Cardiac muscle cell (in vitro differentiated cells and primary cell): ENCODE results near the gene PLB1. TPM values are rescaled to one million over a fixed set of nuclear protein-coding genes. Genes with fewer than 3 reads are reported as not detected.

ENCODE experiments used
- DNase-seq, 2 donors: peaks; one replicate each; pipeline versions ENCODE4 v3.0.0 to v3.0.0-alpha.2; 2010 to 2017; ENCODE audit warnings: low read depth in 1 of 2, low spot score in 1 of 2
- H3K27ac ChIP-seq: fragments of 200-600 bp; sonication (generic); 2 replicates; pipeline ENCODE4 v1.5.1; 2016
- H3K27me3 ChIP-seq: fragments of 200-600 bp; sonication (generic); 2 replicates; pipeline ENCODE4 v1.6.0; 2016; ENCODE audit warnings: control low read depth
- H3K36me3 ChIP-seq: fragments of 200-600 bp; sonication (generic); 2 replicates; pipeline ENCODE4 v1.5.1; 2016; ENCODE audit warnings: control low read depth
- H3K4me1 ChIP-seq: fragments of 200-600 bp; sonication (generic); 2 replicates; pipeline ENCODE4 v1.8.1; 2017; ENCODE audit warnings: low read depth, mild to moderate bottlenecking, mixed run types
- H3K4me3 ChIP-seq: fragments of 200-600 bp; sonication (generic); 2 replicates; pipeline ENCODE4 v1.5.1; 2016; ENCODE audit warnings: mild to moderate bottlenecking
- H3K9me3 ChIP-seq: fragments of 200-600 bp; sonication (generic); 2 replicates; pipeline ENCODE4 v1.5.1; 2017; ENCODE audit warnings: low read depth, mild to moderate bottlenecking, control low read depth
- CTCF ChIP-seq: IDR thresholded peaks from 2 replicates; pipeline ENCODE4 v1.5.1; 2012; ENCODE audit warnings: low read depth, mild to moderate bottlenecking, low read length
- polyA plus RNA-seq: library from polyadenylated mRNA; unstranded; fragments of >200 nt; fragmentation: Nextera tagmentation; extraction: Ambion mirVana; gene quantifications from 2 replicates; pipeline ENCODE4 v1.2.1, GENCODE V29; 2016
- total RNA-seq: library from RNA; depleted of rRNA; stranded (reverse); fragments of >200 nt; gene quantifications from 2 replicates; pipeline ENCODE4 v1.2.3, GENCODE V29; 2016

Gene PLB1
- total and polyA plus RNA-seq, 2 experiments from 2014 or later: 1.1 to 1.2 TPM

DNA sequence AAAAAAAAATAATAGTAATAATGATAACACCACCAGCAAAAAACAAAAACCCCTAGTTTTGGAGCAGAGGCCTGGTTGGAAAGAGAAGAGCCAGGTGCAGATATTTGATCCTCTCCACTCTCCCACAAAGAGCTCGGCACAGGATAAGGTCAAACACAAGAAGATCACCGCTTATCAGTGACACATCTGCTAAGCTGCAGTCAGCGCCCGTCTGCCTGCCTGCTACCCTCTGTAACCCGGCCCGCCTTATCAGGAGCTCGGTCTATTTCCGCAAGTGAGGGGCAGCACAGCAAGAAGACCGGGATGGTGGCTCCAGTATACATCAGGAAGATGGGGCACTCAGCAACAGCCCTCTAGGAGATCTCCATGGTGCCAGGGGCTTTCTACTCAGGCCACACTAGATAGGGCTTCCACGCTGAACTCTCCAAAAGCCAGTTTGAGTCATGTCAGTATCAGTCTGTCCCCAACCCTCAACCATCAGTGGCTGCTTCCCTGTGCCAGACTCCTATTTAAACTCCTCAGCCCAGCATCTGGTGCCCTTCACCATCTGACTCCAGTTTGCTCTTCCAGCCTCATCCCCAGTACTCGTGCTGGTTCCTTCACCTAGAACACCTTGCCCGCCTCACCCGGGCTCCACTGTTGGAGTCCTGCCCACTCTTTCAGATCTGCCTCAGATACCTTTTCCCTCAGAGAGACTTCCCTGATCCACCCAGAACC is 188.4 kb downstream of the PLB1 start:
- Histone ChIP-seq H3K9me3 (no peaks in the 10 kb centered on the region), H3K27me3 (no peaks in the 10 kb centered on the region), H3K36me3 (no peaks in the 10 kb centered on the region), H3K4me3 (no peak overlapping the region), H3K27ac (peak overlapping the region; percentile 99), H3K4me1 (peaks cover 21% of the 10 kb centered on the region)
- no peak for DNase-seq
- TF ChIP-seq CTCF: no peak

DNA sequence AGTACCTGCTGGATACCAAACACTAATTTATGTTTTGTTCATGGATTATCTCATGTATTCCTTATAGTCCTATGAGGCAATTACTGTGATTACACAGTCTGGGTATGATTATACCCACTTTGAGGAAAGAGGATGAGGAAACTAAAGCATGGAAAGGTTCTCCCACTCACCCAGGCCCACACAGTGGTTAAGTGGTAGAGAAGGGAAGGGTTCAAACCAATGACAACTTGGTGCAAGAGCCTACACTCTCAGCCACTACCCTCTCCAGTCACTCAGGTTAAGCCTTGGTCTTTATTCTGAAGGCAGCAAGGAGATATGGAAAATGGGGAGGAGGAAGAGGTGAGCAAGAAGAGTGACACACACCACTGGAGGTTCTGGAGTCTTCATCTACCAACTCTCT is 191.3 kb downstream of the PLB1 start:
- no peak overlapping the region for H3K27ac ChIP-seq
- peaks cover 30% of the 10 kb centered on the region for H3K4me1 ChIP-seq
- TF ChIP-seq CTCF: no peak
- DNase-seq: no peak
- no peak overlapping the region for H3K4me3 ChIP-seq
- no peaks in the 10 kb centered on the region for H3K27me3 ChIP-seq
- H3K36me3 ChIP-seq: no peaks in the 10 kb centered on the region
- no peaks in the 10 kb centered on the region for H3K9me3 ChIP-seq

DNA sequence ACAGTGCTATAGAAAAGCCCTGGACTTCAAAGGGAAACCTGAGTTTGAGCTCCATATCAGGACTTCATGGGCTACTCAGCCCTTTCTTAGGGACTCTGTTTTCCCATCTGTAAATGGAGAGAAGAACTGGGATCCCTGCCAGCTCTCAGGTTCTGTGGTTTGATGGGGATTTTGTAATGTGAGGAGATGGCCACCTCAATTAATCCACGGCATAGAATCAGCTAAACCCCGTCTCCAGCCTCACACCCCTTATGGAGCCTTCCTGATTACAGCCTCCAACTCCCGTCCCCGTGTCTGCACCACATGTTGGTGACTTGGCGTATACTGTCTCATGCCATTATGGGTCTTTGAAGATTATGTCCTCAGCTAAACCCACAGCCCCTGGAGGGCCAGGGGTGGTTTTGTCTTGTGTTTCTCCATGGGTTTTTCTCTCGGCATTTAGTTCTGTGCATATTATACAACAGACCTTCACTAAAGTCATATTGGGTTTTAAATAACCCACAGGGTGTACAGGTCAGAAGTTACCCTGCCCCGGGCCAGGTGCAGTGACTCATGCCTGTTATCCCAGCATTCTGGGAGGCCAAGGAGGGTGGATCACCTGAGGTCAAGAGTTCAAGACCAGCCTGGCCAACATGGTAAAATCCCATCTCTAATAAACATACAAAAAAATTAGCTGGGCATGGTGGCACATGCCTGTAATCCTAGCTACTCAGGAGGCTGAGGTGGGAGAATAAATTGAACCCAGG is 192.0 kb downstream of the PLB1 start:
- Histone ChIP-seq H3K27ac (no peak overlapping the region), H3K36me3 (no peaks in the 10 kb centered on the region), H3K27me3 (no peaks in the 10 kb centered on the region), H3K9me3 (no peaks in the 10 kb centered on the region), H3K4me1 (peaks cover 33% of the 10 kb centered on the region), H3K4me3 (no peak overlapping the region)
- DNase-seq: no peak
- TF ChIP-seq CTCF: no peak

- TF ChIP-seq CTCF: no peak
Observed at GRCh38 chr2:28688818-28689217, 193.0 kb downstream of the PLB1 start.

DNA sequence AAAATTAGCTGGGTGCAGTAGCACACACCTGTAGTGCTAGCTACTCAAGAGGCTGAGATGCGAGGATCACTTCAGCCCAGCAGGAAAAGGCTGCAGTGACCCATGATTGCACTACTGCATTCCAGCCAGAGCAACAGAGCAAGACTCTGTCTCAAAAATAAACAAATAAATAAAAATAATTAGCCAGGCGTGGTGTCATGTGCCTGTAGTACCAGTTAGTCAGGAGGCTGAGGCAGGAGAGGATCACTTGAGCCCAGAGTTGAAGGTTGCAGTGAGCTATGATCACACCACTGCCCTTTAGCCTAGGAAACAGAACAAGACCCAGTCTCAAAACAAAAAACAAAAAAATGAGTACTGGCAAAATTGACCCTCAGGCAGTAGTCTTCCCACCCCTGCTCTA is 193.9 kb downstream of the PLB1 start:
- TF ChIP-seq CTCF: no peak
- H3K27ac ChIP-seq: no peak overlapping the region

More at GRCh38 chr2:28688818-28689217, 193.0 kb downstream of the PLB1 start:
- no peak for DNase-seq
- Histone ChIP-seq H3K27ac (no peak overlapping the region), H3K36me3 (no peaks in the 10 kb centered on the region), H3K4me1 (peaks cover 26% of the 10 kb centered on the region), H3K4me3 (no peak overlapping the region), H3K9me3 (no peaks in the 10 kb centered on the region), H3K27me3 (no peaks in the 10 kb centered on the region)

More for the DNA sequence above, 193.9 kb downstream of the PLB1 start:
- DNase-seq: no peak
- no peaks in the 10 kb centered on the region for H3K9me3 ChIP-seq
- no peak overlapping the region for H3K4me3 ChIP-seq
- H3K27me3 ChIP-seq: no peaks in the 10 kb centered on the region
- no peaks in the 10 kb centered on the region for H3K36me3 ChIP-seq
- H3K4me1 ChIP-seq: peaks cover 24% of the 10 kb centered on the region
